Karpas-422 (cell line): ENCODE measurements around the gene ZMYM2. TPM values are rescaled to one million over a fixed set of nuclear protein-coding genes. Genes with fewer than 3 reads are reported as not detected.

Experiments
- DNase-seq: peaks from one replicate; pipeline ENCODE4 v3.0.0-alpha.2; 2015
- H2AFZ ChIP-seq: fragments of 200-600 bp; sonication (generic); 2 replicates; pipeline ENCODE4 v1.6.1; 2014; ENCODE audit warnings: antibody characterized with exemption, low read length, mixed read lengths
- H3K27ac ChIP-seq: fragments of 200-600 bp; sonication (generic); 2 replicates; pipeline ENCODE4 v1.5.1; 2014; ENCODE audit warnings: mild to moderate bottlenecking, low read length, moderate library complexity
- H3K27me3 ChIP-seq: fragments of 200-600 bp; sonication (generic); 2 replicates; pipeline ENCODE4 v1.6.1; 2014; ENCODE audit warnings: low read length, mixed read lengths
- H3K36me3 ChIP-seq: fragments of 200-600 bp; sonication (generic); 2 replicates; pipeline ENCODE4 v1.6.1; 2014; ENCODE audit warnings: low read length, mixed read lengths; ENCODE audit not compliant: insufficient read depth
- H3K4me1 ChIP-seq: fragments of 200-600 bp; sonication (generic); 2 replicates; pipeline ENCODE4 v1.6.1; 2014; ENCODE audit warnings: mild to moderate bottlenecking, low read length, mixed read lengths
- H3K4me2 ChIP-seq: fragments of 200-600 bp; sonication (generic); 2 replicates; pipeline ENCODE4 v1.6.1; 2014; ENCODE audit warnings: low read length, low read depth, mild to moderate bottlenecking; ENCODE audit not compliant: poor library complexity, severe bottlenecking
- H3K4me3 ChIP-seq: fragments of 200-600 bp; sonication (generic); 2 replicates; pipeline ENCODE4 v1.5.1; 2014; ENCODE audit warnings: mild to moderate bottlenecking, antibody characterized with exemption, low read length, mixed read lengths
- H3K79me2 ChIP-seq: fragments of 200-600 bp; sonication (generic); 2 replicates; pipeline ENCODE4 v1.6.1; 2014; ENCODE audit warnings: mild to moderate bottlenecking, low read length, mixed read lengths
- H3K9ac ChIP-seq: fragments of 200-600 bp; sonication (generic); 2 replicates; pipeline ENCODE4 v1.6.0; 2014; ENCODE audit warnings: low read length
- H3K9me2 ChIP-seq: fragments of 200-600 bp; sonication (generic), shearing (Covaris generic); replicated peaks from 2 replicates; pipeline ENCODE4 v1.6.0; 2014; ENCODE audit warnings: mild to moderate bottlenecking, low read length, moderate library complexity; ENCODE audit not compliant: insufficient read depth
- H3K9me3 ChIP-seq: fragments of 300-700, 200-600 bp; sonication (generic); 2 replicates; pipeline ENCODE4 v1.6.1; 2014; ENCODE audit warnings: low read length, mixed read lengths
- H4K20me1 ChIP-seq: fragments of 200-600 bp; sonication (generic); 2 replicates; pipeline ENCODE4 v1.6.1; 2014; ENCODE audit warnings: mild to moderate bottlenecking, antibody characterized with exemption, low read length, low read depth; ENCODE audit not compliant: insufficient read depth
- total RNA-seq: library from RNA; depleted of rRNA; stranded (reverse); fragments of >200 nt; shearing (Covaris generic); gene quantifications from 2 replicates; pipeline ENCODE4 v1.2.3, GENCODE V29; 2014; ENCODE audit warnings: low replicate concordance

Gene ZMYM2
- total RNA-seq, 1 experiment from 2014 or later: 148 TPM

DNA sequence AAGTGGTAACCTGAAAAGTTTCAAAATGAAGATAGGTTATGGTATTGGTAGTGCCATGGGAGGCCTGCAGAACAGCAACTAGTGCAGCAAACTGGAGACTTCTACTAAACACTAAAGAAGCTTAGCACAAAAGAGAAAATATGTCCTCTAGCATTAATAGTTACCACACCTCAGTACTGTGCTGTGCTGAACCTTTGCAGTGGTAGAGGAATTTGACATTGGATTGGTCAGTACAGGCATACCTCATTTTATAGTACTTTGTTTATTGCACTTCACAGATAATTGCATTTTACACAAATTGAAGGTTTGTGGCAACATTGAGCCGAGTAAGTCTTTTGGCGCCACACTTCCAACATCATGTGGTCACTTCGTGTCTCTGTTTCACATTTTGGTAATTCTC, 40.4 kb downstream of the ZMYM2 start:
- Histone ChIP-seq H3K27ac (no peak overlapping the region), H4K20me1 (peaks cover 41% of the 10 kb centered on the region), H3K79me2 (peaks cover 100% of the 10 kb centered on the region), H2AFZ (no peak overlapping the region), H3K36me3 (peaks cover 78% of the 10 kb centered on the region), H3K27me3 (no peaks in the 10 kb centered on the region), H3K9me3 (no peaks in the 10 kb centered on the region), H3K9ac (no peak overlapping the region), H3K4me1 (no peaks in the 10 kb centered on the region), H3K4me2 (no peak overlapping the region), H3K9me2 (no peaks in the 10 kb centered on the region), H3K4me3 (no peak overlapping the region)
- DNase-seq: no peak

DNA sequence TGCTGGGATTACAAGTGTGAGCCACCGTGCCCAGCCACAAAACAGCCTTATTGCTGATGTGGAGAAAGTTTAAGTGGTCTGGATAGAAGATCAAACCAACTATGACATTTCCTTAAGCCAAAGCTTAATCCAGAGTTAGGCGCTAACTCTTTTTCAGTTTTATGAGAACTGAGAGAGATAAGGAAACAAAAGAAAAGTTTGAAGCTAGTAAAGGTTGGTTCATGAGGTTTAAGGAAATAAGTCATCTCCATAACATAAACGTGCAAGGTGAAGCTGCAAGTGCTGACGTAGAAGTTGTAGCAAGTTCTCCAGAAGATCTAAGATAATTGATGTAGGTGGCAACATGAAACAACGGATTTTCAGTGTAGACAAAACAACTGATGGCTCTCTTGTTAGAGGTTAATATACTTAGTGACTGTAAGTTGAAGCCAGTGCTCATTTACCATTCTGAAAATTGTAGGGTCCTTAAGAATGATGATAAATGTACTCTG, 41.6 kb downstream of the ZMYM2 start:
- Histone ChIP-seq H3K4me1 (no peaks in the 10 kb centered on the region), H3K9me2 (no peaks in the 10 kb centered on the region), H3K4me2 (no peak overlapping the region), H4K20me1 (peaks cover 40% of the 10 kb centered on the region), H3K27ac (no peak overlapping the region), H3K79me2 (peaks cover 93% of the 10 kb centered on the region), H3K27me3 (no peaks in the 10 kb centered on the region), H3K9me3 (no peaks in the 10 kb centered on the region), H3K9ac (no peak overlapping the region), H2AFZ (no peak overlapping the region), H3K36me3 (peaks cover 80% of the 10 kb centered on the region), H3K4me3 (no peak overlapping the region)
- DNase-seq: no peak

DNA sequence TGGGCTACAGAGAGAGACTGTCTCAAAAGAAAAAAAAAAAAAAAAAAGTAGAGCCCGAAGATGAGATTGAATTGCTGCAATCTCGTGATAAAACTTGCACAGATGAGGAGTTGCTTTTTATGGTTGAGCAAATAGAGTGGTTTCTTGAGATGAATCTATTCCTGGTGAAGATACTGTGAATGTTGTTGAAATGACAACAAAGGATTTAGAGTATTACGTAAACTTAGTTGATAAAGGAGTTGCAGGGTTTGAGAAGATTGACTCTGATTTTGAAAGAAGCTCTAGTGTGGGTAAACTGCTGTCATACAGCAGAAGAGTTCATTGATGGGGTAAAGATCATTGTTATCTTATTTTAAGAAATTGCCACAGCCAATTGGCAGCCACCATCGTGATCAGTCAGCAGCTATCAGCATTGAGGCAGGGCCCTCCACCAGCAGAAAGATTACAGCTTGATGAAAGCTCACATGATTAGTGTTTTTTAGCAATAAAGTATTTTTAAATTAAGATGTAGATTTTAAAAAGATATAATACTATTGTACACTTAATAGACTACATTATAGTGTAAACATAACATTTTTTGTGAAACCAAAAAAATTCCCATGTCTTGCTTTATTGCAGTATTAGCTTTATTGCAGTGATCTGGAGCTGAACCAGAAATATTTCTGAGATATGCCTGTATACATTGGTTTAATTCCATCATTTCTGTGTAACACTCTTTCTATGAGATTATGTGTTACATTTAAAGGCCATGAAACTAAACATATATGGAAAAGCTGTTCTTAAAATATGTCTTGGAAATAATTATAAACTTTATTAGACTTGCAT, 43.1 kb downstream of the ZMYM2 start:
- no peaks in the 10 kb centered on the region for H3K9me3 ChIP-seq
- H3K36me3 ChIP-seq: peaks cover 83% of the 10 kb centered on the region
- H3K4me3 ChIP-seq: no peak overlapping the region
- H3K4me2 ChIP-seq: no peak overlapping the region
- no peaks in the 10 kb centered on the region for H3K27me3 ChIP-seq
- H3K27ac ChIP-seq: no peak overlapping the region
- peaks cover 92% of the 10 kb centered on the region for H3K79me2 ChIP-seq
- no peak overlapping the region for H2AFZ ChIP-seq
- H3K9ac ChIP-seq: no peak overlapping the region
- DNase-seq: no peak
- peaks cover 31% of the 10 kb centered on the region for H4K20me1 ChIP-seq
- no peaks in the 10 kb centered on the region for H3K9me2 ChIP-seq
- no peaks in the 10 kb centered on the region for H3K4me1 ChIP-seq

DNA sequence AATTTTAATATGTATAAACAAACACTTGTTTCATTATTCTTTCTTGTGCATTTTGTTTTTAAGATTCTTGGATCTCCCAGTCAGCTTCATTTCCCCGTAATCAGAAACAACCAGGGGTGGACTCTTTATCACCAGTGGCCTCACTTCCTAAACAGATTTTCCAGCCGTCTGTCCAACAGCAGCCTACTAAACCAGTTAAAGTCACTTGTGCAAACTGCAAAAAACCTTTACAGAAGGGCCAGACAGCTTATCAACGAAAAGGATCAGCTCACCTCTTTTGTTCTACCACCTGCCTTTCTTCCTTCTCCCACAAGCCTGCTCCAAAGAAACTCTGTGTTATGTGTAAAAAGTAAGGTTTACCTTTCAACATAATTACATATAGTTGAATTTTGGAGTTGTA, 44.3 kb downstream of the ZMYM2 start:
- H3K9me2 ChIP-seq: no peaks in the 10 kb centered on the region
- H3K4me3 ChIP-seq: no peak overlapping the region
- no peaks in the 10 kb centered on the region for H3K9me3 ChIP-seq
- H3K9ac ChIP-seq: no peak overlapping the region
- no peak overlapping the region for H3K4me2 ChIP-seq
- peaks cover 88% of the 10 kb centered on the region for H3K79me2 ChIP-seq
- peaks cover 21% of the 10 kb centered on the region; the same call in 1 of the 2 replicates for H4K20me1 ChIP-seq
- peaks cover 84% of the 10 kb centered on the region for H3K36me3 ChIP-seq
- no peaks in the 10 kb centered on the region for H3K27me3 ChIP-seq
- H3K27ac ChIP-seq: no peak overlapping the region
- no peak for DNase-seq
- no peaks in the 10 kb centered on the region for H3K4me1 ChIP-seq
- H2AFZ ChIP-seq: no peak overlapping the region

DNA sequence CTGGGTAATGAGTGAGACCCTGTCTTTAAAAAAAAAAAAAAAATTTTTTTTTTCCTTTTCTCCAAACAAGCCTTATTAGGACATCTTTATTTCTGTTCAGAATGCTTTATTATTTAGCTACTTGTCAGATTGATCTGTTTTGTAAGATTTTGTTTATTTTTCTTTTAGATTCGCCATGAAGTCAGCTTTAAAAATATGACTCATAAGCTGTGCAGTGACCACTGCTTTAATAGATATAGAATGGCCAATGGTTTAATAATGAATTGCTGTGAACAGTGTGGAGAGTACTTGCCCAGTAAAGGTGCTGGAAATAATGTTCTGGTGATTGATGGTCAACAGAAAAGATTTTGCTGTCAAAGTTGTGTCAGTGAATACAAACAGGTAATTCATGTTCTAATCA, 47.7 kb downstream of the ZMYM2 start:
- no peak for DNase-seq
- H3K4me3 ChIP-seq: no peak overlapping the region
- H2AFZ ChIP-seq: no peak overlapping the region
- H3K4me2 ChIP-seq: no peak overlapping the region
- H4K20me1 ChIP-seq: no peaks in the 10 kb centered on the region
- no peak overlapping the region for H3K27ac ChIP-seq
- H3K9ac ChIP-seq: no peak overlapping the region
- peaks cover 86% of the 10 kb centered on the region for H3K79me2 ChIP-seq
- peaks cover 91% of the 10 kb centered on the region for H3K36me3 ChIP-seq
- H3K9me3 ChIP-seq: no peaks in the 10 kb centered on the region
- H3K4me1 ChIP-seq: no peaks in the 10 kb centered on the region
- no peaks in the 10 kb centered on the region for H3K9me2 ChIP-seq
- no peaks in the 10 kb centered on the region for H3K27me3 ChIP-seq

DNA sequence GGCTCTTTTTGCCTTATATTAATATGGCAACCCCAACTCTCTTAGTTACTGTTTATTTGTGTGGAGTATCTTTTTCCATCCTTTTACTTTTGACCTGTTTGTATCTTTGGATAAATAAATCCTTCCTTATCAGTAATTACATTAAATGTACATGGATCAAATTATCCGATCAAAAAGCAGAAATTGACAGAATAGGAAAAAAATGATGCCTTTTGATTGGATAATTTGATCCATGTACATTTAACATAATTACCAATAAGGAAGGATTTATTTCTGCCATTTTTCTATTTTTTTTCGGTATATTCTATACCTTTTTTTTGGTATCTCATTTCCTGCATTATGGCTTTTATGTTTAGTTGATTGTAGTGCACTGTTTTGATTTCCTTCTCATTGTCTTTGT, 57.2 kb downstream of the ZMYM2 start:
- H3K4me3 ChIP-seq: no peak overlapping the region
- DNase-seq: no peak
- no peak overlapping the region for H2AFZ ChIP-seq
- no peaks in the 10 kb centered on the region for H4K20me1 ChIP-seq
- peaks cover 54% of the 10 kb centered on the region for H3K36me3 ChIP-seq
- H3K27ac ChIP-seq: no peak overlapping the region
- peaks cover 8% of the 10 kb centered on the region for H3K9me3 ChIP-seq
- no peaks in the 10 kb centered on the region for H3K9me2 ChIP-seq
- no peaks in the 10 kb centered on the region for H3K27me3 ChIP-seq
- H3K4me2 ChIP-seq: no peak overlapping the region
- H3K9ac ChIP-seq: no peak overlapping the region
- H3K4me1 ChIP-seq: no peaks in the 10 kb centered on the region
- peaks cover 93% of the 10 kb centered on the region for H3K79me2 ChIP-seq

DNA sequence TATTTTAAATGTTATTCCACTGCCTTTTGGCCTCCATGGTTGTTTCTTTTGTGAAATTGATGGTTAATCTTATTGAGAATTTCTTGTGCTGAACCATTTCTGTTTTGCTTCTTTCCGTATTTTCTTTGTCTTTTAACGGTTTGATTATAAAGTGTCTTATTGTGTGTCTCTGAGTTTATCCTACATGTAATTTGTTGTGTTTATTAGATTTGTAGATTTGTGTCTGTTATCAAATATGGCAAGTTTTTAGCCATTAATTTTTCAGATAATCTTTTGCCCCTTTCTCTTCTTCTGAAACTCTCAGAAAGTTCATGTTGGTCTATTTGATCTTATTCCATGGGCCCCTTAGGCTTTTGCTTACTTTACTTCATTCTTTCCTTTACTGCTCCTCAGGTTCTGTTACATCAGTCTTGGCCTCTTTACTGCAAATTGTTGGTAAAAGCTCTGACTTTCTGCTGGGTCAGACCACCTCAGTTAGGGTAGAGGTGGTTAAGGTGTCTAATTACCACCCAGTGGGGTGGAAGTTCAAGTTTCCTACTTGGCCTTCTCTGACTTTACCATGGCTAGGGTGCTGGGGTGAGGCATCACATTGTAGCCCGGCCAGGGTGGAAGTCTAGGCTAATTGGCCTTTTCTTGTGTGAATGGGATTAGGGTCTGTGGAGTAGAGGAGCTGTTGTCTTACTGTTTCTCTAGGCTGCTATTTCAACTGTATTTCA, 58.3 kb downstream of the ZMYM2 start:
- Histone ChIP-seq H3K27ac (no peak overlapping the region), H3K36me3 (peaks cover 53% of the 10 kb centered on the region), H3K79me2 (peaks cover 88% of the 10 kb centered on the region), H3K9ac (no peak overlapping the region), H4K20me1 (no peaks in the 10 kb centered on the region), H3K27me3 (no peaks in the 10 kb centered on the region), H2AFZ (no peak overlapping the region), H3K4me2 (no peak overlapping the region), H3K4me3 (no peak overlapping the region), H3K4me1 (no peaks in the 10 kb centered on the region), H3K9me2 (no peaks in the 10 kb centered on the region), H3K9me3 (peaks cover 8% of the 10 kb centered on the region)
- no peak for DNase-seq

DNA sequence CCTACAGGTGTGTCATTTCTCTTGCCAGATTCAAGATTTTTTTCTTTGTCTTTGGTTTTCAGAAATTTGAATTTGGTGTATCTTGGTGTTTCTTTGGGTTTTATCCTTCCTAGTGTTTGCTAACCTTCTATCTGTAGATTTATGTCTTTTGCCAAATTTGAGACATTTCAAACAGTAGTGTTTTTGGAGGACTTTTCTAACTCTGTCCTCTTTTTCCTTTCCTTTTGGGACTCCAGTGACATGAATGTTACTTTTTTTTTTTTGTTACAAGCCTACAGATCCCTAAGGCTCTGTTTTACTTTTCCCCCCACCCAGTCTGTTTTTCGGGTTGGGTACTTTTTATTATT, 58.8 kb downstream of the ZMYM2 start:
- Histone ChIP-seq H2AFZ (no peak overlapping the region), H3K36me3 (peaks cover 57% of the 10 kb centered on the region), H3K9ac (no peak overlapping the region), H3K4me1 (no peaks in the 10 kb centered on the region), H4K20me1 (no peaks in the 10 kb centered on the region), H3K27me3 (no peaks in the 10 kb centered on the region), H3K79me2 (peaks cover 88% of the 10 kb centered on the region), H3K9me2 (no peaks in the 10 kb centered on the region), H3K9me3 (peaks cover 8% of the 10 kb centered on the region), H3K4me3 (no peak overlapping the region), H3K4me2 (no peak overlapping the region), H3K27ac (no peak overlapping the region)
- DNase-seq: no peak
